Prostate gland (tissue), 2 donors: Measurements from ENCODE around the gene MLLT1.

Experiments used
- CTCF ChIP-seq, 4 experiments: fragments of 200-600 bp in 2 of 4; fragments of 450-650 bp in 2 of 4; sonication (generic) in 2 of 4; IDR thresholded peaks; 1 replicate in 3 of 4; 2 replicates in 1 of 4; pipeline ENCODE4 v1.5.1; 2016 to 2019; ENCODE audit warnings: antibody characterized with exemption in 4 of 4, mild to moderate bottlenecking in 2 of 4, moderate library complexity in 2 of 4
- POLR2A ChIP-seq: fragments of 450-650 bp; IDR thresholded peaks from one replicate; pipeline ENCODE4 v1.6.1; 2016; ENCODE audit warnings: antibody characterized with exemption, mild to moderate bottlenecking

- peak in 1 of 4 experiments; percentile 3 for TF ChIP-seq CTCF (IDR thresholded peaks at IDR 0.05)
- no peak for TF ChIP-seq POLR2A
Measured at GRCh38 chr19:6219586-6220290, 60.0 kb downstream of the MLLT1 start.
